Smooth muscle cell (in vitro differentiated cells): ENCODE results near the gene IQSEC1. TPM values are rescaled to one million over a fixed set of nuclear protein-coding genes. Genes with fewer than 3 reads are reported as not detected.

Source experiments
- DNase-seq: peaks from one replicate; lab custom pipeline; 2025; ENCODE audit not compliant: unreplicated experiment; lab: John Stamatoyannopoulos, UW
- H2AFZ ChIP-seq: fragments of 200-600 bp; sonication (generic); 2 replicates; pipeline ENCODE4 v1.6.0; 2016; ENCODE audit warnings: antibody characterized with exemption, low read depth, mild to moderate bottlenecking
- H3F3A ChIP-seq: fragments of 200-600 bp; sonication (generic); 2 replicates; pipeline ENCODE4 v1.6.0; 2017; ENCODE audit warnings: antibody characterized with exemption, low read depth
- H3K27ac ChIP-seq: fragments of 200-600 bp; sonication (generic); 2 replicates; pipeline ENCODE4 v1.5.1; 2016; ENCODE audit warnings: low read depth, mild to moderate bottlenecking
- H3K27me3 ChIP-seq: fragments of 200-600 bp; sonication (generic); 2 replicates; pipeline ENCODE4 v1.6.1; 2016; ENCODE audit warnings: low read depth, mild to moderate bottlenecking
- H3K36me3 ChIP-seq: fragments of 200-600 bp; sonication (generic); 2 replicates; pipeline ENCODE4 v1.5.1; 2016; ENCODE audit warnings: low read depth
- H3K4me1 ChIP-seq: fragments of 200-600 bp; sonication (generic); 2 replicates; pipeline ENCODE4 v1.5.1; 2016; ENCODE audit warnings: low read depth
- H3K4me2 ChIP-seq: fragments of 200-600 bp; sonication (generic); 2 replicates; pipeline ENCODE4 v1.6.0; 2016; ENCODE audit warnings: mild to moderate bottlenecking
- H3K4me3 ChIP-seq: fragments of 200-600 bp; sonication (generic); 2 replicates; pipeline ENCODE4 v1.5.1; 2016; ENCODE audit warnings: mild to moderate bottlenecking
- H3K79me2 ChIP-seq: fragments of 200-600 bp; sonication (generic); 2 replicates; pipeline ENCODE4 v1.6.0; 2016; ENCODE audit warnings: low read depth, mild to moderate bottlenecking
- H3K9ac ChIP-seq: fragments of 200-600 bp; sonication (generic); 2 replicates; pipeline ENCODE4 v1.6.0; 2016; ENCODE audit warnings: low read depth
- H3K9me3 ChIP-seq: fragments of 200-600 bp; sonication (generic); replicated peaks from 2 replicates; pipeline ENCODE4 v1.5.1; 2016; ENCODE audit warnings: low read depth
- H4K20me1 ChIP-seq: fragments of 200-600 bp; sonication (generic); 2 replicates; pipeline ENCODE4 v1.6.0; 2016; ENCODE audit warnings: low read depth
- CTCF ChIP-seq: fragments of 200-600 bp; sonication (generic); IDR thresholded peaks from 2 replicates; pipeline ENCODE4 v1.5.1; 2017; ENCODE audit warnings: borderline replicate concordance, mild to moderate bottlenecking, antibody characterized with exemption; ENCODE audit not compliant: insufficient read depth, poor library complexity, severe bottlenecking
- WGBS: methylation state at CpG from one replicate; pipeline ENCODE4 v1.1.7; 2016; ENCODE audit warnings: low lambda C conversion rate; 5-methylcytosine and 5-hydroxymethylcytosine counted together
- polyA plus RNA-seq: library from polyadenylated mRNA; unstranded; fragments of >200 nt; fragmentation: Nextera tagmentation; extraction: Ambion mirVana; gene quantifications from 2 replicates; pipeline ENCODE4 v1.2.1, GENCODE V29; 2016
- total RNA-seq: library from RNA; depleted of rRNA; stranded (reverse); fragments of >200 nt; gene quantifications from 2 replicates; pipeline ENCODE4 v1.2.3, GENCODE V29; 2014

Gene IQSEC1
- total and polyA plus RNA-seq, 2 experiments from 2014 or later = 18.9 to 19.8 TPM

- Histone ChIP-seq H4K20me1 (peaks cover 20% of the 10 kb centered on the region), H3K4me1 (peaks cover 10% of the 10 kb centered on the region), H3F3A (no peaks in the 10 kb centered on the region), H3K9me3 (no peaks in the 10 kb centered on the region), H2AFZ (no peak overlapping the region), H3K4me3 (no peak overlapping the region), H3K36me3 (no peaks in the 10 kb centered on the region), H3K27me3 (peaks cover 15% of the 10 kb centered on the region), H3K79me2 (no peaks in the 10 kb centered on the region), H3K27ac (no peak overlapping the region), H3K4me2 (no peak overlapping the region), H3K9ac (no peak overlapping the region)
- WGBS = 92% methylated on average over 4 of the region's 4 CpGs
- no peak for DNase-seq
- TF ChIP-seq CTCF = no peak
Observed at GRCh38 chr3:13068269-13069010, 4.8 kb downstream of the IQSEC1 start.

GRCh38 chr3:13067778-13068177 lies 5.5 kb downstream of the IQSEC1 start:
- H3K27me3 ChIP-seq = peaks cover 8% of the 10 kb centered on the region
- peaks cover 5% of the 10 kb centered on the region for H3K4me1 ChIP-seq
- peaks cover 15% of the 10 kb centered on the region for H4K20me1 ChIP-seq
- DNase-seq = no peak
- no peaks in the 10 kb centered on the region for H3K79me2 ChIP-seq
- H3K4me2 ChIP-seq = no peak overlapping the region
- H3K4me3 ChIP-seq = no peak overlapping the region
- H2AFZ ChIP-seq = no peak overlapping the region
- no peak for TF ChIP-seq CTCF
- no peaks in the 10 kb centered on the region for H3F3A ChIP-seq
- no peaks in the 10 kb centered on the region for H3K36me3 ChIP-seq
- H3K9me3 ChIP-seq = no peaks in the 10 kb centered on the region
- H3K9ac ChIP-seq = no peak overlapping the region
- no peak overlapping the region for H3K27ac ChIP-seq
- WGBS = 92% methylated on average over 4 of the region's 4 CpGs

- Histone ChIP-seq H3K4me1 (no peaks in the 10 kb centered on the region), H3K27ac (no peak overlapping the region), H3F3A (no peaks in the 10 kb centered on the region), H3K4me3 (no peak overlapping the region), H3K9me3 (no peaks in the 10 kb centered on the region), H2AFZ (no peak overlapping the region), H4K20me1 (peaks cover 5% of the 10 kb centered on the region), H3K27me3 (no peaks in the 10 kb centered on the region), H3K79me2 (no peaks in the 10 kb centered on the region), H3K9ac (no peak overlapping the region), H3K36me3 (no peaks in the 10 kb centered on the region), H3K4me2 (no peak overlapping the region)
- TF ChIP-seq CTCF = no peak
- DNase-seq = no peak
- 67% methylated on average over 4 of the region's 4 CpGs for WGBS
Observed at GRCh38 chr3:13066834-13067233, 6.4 kb downstream of the IQSEC1 start.

GRCh38 chr3:13066236-13066635 lies 7.0 kb downstream of the IQSEC1 start:
- Histone ChIP-seq H4K20me1 (peaks cover 3% of the 10 kb centered on the region), H3K27me3 (no peaks in the 10 kb centered on the region), H3K27ac (no peak overlapping the region), H3K4me1 (no peaks in the 10 kb centered on the region), H3K9ac (no peak overlapping the region), H3K9me3 (no peaks in the 10 kb centered on the region), H3K36me3 (no peaks in the 10 kb centered on the region), H3K79me2 (no peaks in the 10 kb centered on the region), H3K4me3 (no peak overlapping the region), H3F3A (no peaks in the 10 kb centered on the region), H3K4me2 (no peak overlapping the region), H2AFZ (no peak overlapping the region)
- whole genome bisulfite sequencing = 96% methylated on average over 11 of the region's 11 CpGs
- no peak for DNase-seq
- TF ChIP-seq CTCF = no peak
